Endothelial cell (in vitro differentiated cells): ENCODE results near the gene ATP10A. TPM values are rescaled to one million over a fixed set of nuclear protein-coding genes. Genes with fewer than 3 reads are reported as not detected.
"Not testable (repeated sequence)": the region's sequence is repeated elsewhere in the genome, so short reads cannot be mapped to it uniquely, and the experiment has no call there.

ENCODE experiments used
- DNase-seq: peaks from one replicate; pipeline ENCODE4 v3.0.0; 2021; ENCODE audit warnings: low spot score
- H3K27ac Mint-ChIP-seq: one replicate; pipeline ENCODE4 v1.8.0; 2021; ENCODE audit warnings: mixed read lengths, inconsistent platforms; ENCODE audit not compliant: unreplicated experiment
- H3K27me3 Mint-ChIP-seq: one replicate; pipeline ENCODE4 v1.8.0; 2021; ENCODE audit warnings: mild to moderate bottlenecking, moderate library complexity, mixed read lengths, inconsistent platforms; ENCODE audit not compliant: unreplicated experiment
- H3K36me3 Mint-ChIP-seq: one replicate; pipeline ENCODE4 v1.8.0; 2021; ENCODE audit warnings: mild to moderate bottlenecking, low read depth, mixed read lengths, inconsistent platforms; ENCODE audit not compliant: unreplicated experiment
- H3K4me1 Mint-ChIP-seq: one replicate; pipeline ENCODE4 v1.8.0; 2021; ENCODE audit warnings: mild to moderate bottlenecking, mixed read lengths, inconsistent platforms; ENCODE audit not compliant: unreplicated experiment
- H3K4me3 Mint-ChIP-seq: one replicate; pipeline ENCODE4 v1.8.0; 2021; ENCODE audit warnings: mild to moderate bottlenecking, mixed read lengths, inconsistent platforms; ENCODE audit not compliant: unreplicated experiment
- H3K9me3 Mint-ChIP-seq: one replicate; pipeline ENCODE4 v1.8.0; 2021; ENCODE audit warnings: mixed read lengths, inconsistent platforms; ENCODE audit not compliant: unreplicated experiment
- total RNA-seq: library from RNA; stranded (reverse); fragmentation: NEBNext Ultra II Directional; extraction: Animal tissue kit (Norgen Biotek cat#: 25700); gene quantifications from one replicate; pipeline ENCODE4 v1.2.1, GENCODE V29; 2021; ENCODE audit not compliant: unreplicated experiment
- TF ChIP-seq, protein P1 (sequence below): fragments of 200-600 bp; sonication (generic); IDR thresholded peaks from one replicate; pipeline ENCODE4 v1.5.0; 2021; ENCODE audit warnings: antibody characterized with exemption; ENCODE audit not compliant: unreplicated experiment

Gene ATP10A
- total RNA-seq, 1 donor from 2014 or later: 0.13 TPM

DNA sequence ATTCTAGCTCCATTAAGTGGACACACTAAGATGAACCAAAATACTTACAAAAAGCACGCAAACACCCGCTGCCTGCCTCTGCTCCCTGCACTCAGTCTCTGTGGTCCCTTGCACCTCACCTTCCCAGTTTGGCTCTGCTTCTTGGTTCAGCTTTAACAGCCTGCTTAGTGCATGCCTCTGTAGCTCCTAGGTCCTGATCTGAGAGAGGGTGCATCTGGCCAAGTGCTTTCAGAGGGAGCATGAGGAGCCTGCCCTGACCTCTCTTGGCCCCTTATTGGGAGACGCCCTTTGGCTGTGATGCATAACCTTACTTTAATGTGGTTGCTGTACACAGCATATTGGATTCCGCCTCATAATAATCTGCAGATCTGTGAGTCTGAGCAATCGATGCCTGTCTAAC is 21.2 kb upstream of the ATP10A start:
- no peak overlapping the region for H3K27ac Mint-ChIP-seq
- TF ChIP-seq, protein P1, sequence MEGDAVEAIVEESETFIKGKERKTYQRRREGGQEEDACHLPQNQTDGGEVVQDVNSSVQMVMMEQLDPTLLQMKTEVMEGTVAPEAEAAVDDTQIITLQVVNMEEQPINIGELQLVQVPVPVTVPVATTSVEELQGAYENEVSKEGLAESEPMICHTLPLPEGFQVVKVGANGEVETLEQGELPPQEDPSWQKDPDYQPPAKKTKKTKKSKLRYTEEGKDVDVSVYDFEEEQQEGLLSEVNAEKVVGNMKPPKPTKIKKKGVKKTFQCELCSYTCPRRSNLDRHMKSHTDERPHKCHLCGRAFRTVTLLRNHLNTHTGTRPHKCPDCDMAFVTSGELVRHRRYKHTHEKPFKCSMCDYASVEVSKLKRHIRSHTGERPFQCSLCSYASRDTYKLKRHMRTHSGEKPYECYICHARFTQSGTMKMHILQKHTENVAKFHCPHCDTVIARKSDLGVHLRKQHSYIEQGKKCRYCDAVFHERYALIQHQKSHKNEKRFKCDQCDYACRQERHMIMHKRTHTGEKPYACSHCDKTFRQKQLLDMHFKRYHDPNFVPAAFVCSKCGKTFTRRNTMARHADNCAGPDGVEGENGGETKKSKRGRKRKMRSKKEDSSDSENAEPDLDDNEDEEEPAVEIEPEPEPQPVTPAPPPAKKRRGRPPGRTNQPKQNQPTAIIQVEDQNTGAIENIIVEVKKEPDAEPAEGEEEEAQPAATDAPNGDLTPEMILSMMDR: no peak
- no peaks in the 10 kb centered on the region for H3K36me3 Mint-ChIP-seq
- no peaks in the 10 kb centered on the region for H3K4me1 Mint-ChIP-seq
- no peak overlapping the region for H3K4me3 Mint-ChIP-seq
- no peaks in the 10 kb centered on the region for H3K27me3 Mint-ChIP-seq
- H3K9me3 Mint-ChIP-seq: no peaks in the 10 kb centered on the region
- DNase-seq: no peak

DNA sequence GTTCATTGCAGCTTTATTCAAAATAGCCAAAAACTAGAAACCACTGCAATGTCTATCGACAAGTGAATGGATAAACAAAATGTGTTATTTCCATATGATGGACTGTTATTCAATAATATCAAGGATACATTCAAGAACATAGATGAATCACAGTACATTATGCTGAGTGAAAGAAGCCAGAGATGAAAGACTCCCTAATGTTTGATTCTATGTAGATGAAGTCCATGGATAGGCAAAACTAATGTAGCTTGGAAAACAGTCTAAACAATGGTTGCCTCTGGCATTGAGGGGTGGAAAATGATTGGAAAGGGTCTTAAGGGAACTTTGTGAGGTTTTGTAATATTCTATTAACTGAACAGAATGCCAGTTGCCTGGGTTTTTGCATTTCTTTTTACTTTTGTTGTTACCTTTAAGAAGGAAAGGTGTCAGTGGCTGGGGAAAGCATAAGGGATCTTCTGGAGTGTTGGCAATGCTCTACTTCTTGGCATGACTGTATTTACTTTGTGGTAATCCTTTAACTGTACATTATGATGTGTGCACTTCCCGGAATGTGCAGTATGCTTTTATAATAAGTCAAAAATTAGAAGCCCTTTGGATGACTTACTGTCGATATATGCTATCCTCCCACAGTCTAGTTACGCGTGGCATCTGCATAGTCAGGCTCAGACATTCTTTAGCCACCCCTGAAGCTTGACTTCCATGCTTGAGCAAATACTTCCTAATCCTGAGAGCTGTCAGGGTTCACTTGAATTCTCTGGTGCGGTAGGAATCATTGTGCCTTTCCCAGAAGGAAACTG is 20.5 kb upstream of the ATP10A start:
- TF ChIP-seq, protein P1: no peak
- DNase-seq: no peak
- no peak overlapping the region for H3K4me3 Mint-ChIP-seq
- no peaks in the 10 kb centered on the region for H3K36me3 Mint-ChIP-seq
- H3K27ac Mint-ChIP-seq: no peak overlapping the region
- no peaks in the 10 kb centered on the region for H3K9me3 Mint-ChIP-seq
- H3K27me3 Mint-ChIP-seq: no peaks in the 10 kb centered on the region
- no peaks in the 10 kb centered on the region for H3K4me1 Mint-ChIP-seq

DNA sequence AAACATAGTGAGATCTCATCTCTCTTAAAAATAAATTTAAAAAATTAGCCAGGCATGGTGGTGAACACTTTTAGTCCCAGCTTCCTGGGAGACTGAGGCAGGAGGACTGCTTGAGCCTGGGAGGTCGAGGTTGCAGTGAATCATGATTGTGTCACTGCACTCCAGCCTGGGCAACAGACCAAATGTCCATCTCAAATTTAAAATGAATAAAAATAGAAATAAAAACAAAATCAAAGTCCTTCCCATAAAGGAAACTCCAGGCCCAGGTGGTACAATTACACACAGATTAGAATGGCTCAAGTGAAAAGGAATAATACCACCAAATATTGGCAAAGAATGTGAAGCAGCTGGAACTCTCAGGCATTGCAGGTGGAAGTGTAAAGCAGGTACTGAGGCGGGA is 19.3 kb upstream of the ATP10A start:
- Mint-ChIP-seq H3K27ac (no peak overlapping the region), H3K27me3 (no peaks in the 10 kb centered on the region), H3K9me3 (no peaks in the 10 kb centered on the region), H3K36me3 (no peaks in the 10 kb centered on the region), H3K4me3 (no peak overlapping the region), H3K4me1 (no peaks in the 10 kb centered on the region)
- TF ChIP-seq, protein P1: no peak
- DNase-seq: no peak

DNA sequence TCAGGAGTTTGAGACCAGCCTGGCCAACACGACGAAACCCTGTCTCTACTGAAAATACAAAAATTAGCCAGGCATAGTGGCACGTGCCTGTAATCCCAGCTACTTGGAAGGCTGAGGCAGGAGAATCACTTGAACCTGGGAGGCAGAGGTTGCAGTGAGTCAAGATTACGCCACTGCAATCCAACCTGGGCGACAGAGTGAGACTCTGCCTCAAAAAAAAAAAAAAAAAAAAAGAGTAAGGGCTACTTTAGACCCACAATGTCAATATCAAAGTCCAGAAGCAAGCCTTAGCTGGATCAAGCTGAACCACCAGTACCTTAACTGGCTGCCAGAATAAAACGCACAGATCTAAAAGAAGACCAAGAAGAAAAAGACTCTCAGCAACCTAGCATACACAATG is 17.8 kb upstream of the ATP10A start:
- not testable (repeated sequence) for H3K9me3 Mint-ChIP-seq, H3K4me3 Mint-ChIP-seq, DNase-seq, H3K27ac Mint-ChIP-seq, H3K36me3 Mint-ChIP-seq, H3K27me3 Mint-ChIP-seq, H3K4me1 Mint-ChIP-seq

DNA sequence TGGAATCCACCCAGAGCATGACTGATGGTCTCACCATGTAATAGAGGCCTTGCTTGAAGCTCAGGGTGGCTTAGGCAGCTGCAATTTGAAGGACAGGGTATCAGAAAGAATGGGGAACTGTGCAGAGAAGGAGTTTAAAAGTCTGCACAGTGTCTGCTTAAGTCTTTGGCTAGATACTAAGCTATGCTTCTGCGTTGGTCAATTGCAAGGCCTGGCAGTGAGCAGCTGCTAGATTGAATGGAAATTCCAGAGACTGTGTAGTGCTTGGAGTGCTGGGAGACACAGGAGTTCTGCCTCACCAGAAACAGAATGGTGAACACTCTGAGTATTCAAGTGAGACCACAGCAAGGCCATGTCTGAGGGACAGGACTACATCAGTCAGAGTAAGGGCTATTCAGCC is 17.3 kb upstream of the ATP10A start:
- peaks cover 8% of the 10 kb centered on the region for H3K4me1 Mint-ChIP-seq
- DNase-seq: no peak
- no peak overlapping the region for H3K27ac Mint-ChIP-seq
- H3K36me3 Mint-ChIP-seq: no peaks in the 10 kb centered on the region
- H3K27me3 Mint-ChIP-seq: no peaks in the 10 kb centered on the region
- H3K9me3 Mint-ChIP-seq: no peaks in the 10 kb centered on the region
- no peak overlapping the region for H3K4me3 Mint-ChIP-seq
- TF ChIP-seq, protein P1: no peak
